Loucy (cell line): ENCODE results near the gene NHLH1.

Experiments used
- EZH2phosphoT487 ChIP-seq: fragments of 200-600 bp; IDR thresholded peaks from 2 replicates; pipeline ENCODE4 v1.6.1; 2018; ENCODE audit warnings: antibody characterized with exemption, mild to moderate bottlenecking, moderate library complexity, borderline replicate concordance
- TF ChIP-seq, protein P1 (sequence below): fragments of 200-600 bp; sonication (generic); conservative IDR thresholded peaks from 2 replicates; pipeline ENCODE4 v1.5.1; 2014; ENCODE audit warnings: mild to moderate bottlenecking, antibody characterized with exemption, low read length

- TF ChIP-seq, protein P1, sequence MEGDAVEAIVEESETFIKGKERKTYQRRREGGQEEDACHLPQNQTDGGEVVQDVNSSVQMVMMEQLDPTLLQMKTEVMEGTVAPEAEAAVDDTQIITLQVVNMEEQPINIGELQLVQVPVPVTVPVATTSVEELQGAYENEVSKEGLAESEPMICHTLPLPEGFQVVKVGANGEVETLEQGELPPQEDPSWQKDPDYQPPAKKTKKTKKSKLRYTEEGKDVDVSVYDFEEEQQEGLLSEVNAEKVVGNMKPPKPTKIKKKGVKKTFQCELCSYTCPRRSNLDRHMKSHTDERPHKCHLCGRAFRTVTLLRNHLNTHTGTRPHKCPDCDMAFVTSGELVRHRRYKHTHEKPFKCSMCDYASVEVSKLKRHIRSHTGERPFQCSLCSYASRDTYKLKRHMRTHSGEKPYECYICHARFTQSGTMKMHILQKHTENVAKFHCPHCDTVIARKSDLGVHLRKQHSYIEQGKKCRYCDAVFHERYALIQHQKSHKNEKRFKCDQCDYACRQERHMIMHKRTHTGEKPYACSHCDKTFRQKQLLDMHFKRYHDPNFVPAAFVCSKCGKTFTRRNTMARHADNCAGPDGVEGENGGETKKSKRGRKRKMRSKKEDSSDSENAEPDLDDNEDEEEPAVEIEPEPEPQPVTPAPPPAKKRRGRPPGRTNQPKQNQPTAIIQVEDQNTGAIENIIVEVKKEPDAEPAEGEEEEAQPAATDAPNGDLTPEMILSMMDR = no peak
- no peak for TF ChIP-seq EZH2phosphoT487
Measured at GRCh38 chr1:160369087-160369486, 2.2 kb downstream of the NHLH1 start.
